GM23248 (cell line): Measurements from ENCODE around the gene SLC23A1.

ENCODE experiments used
- EZH2 ChIP-seq: fragments of 200-600 bp; sonication (generic); IDR thresholded peaks from 2 replicates; pipeline ENCODE4 v1.6.1; 2018; ENCODE audit warnings: antibody characterized with exemption, mild to moderate bottlenecking; ENCODE audit not compliant: insufficient read depth, poor library complexity, severe bottlenecking
- EZH2phosphoT487 ChIP-seq: fragments of 200-600 bp; sonication (generic); IDR thresholded peaks from 2 replicates; pipeline ENCODE4 v1.6.1; 2018; ENCODE audit warnings: antibody characterized with exemption, moderate library complexity, mild to moderate bottlenecking, low read depth; ENCODE audit not compliant: insufficient read depth

- no peak for TF ChIP-seq EZH2
- no peak for TF ChIP-seq EZH2phosphoT487
Measured at GRCh38 chr5:139383275-139383992, at the start of gene SLC23A1.
